Measurements from ENCODE around the gene ARHGAP10. TPM values are rescaled to one million over a fixed set of nuclear protein-coding genes. Genes with fewer than 3 reads are reported as not detected.

ARHGAP10 gene
- total and polyA plus RNA-seq, 10 of the 15 experiments (the other 5 are each of a cell fraction or from before 2014, with no cell fraction given): 1.3 to 25.8 (median 17.2) TPM

DNA sequence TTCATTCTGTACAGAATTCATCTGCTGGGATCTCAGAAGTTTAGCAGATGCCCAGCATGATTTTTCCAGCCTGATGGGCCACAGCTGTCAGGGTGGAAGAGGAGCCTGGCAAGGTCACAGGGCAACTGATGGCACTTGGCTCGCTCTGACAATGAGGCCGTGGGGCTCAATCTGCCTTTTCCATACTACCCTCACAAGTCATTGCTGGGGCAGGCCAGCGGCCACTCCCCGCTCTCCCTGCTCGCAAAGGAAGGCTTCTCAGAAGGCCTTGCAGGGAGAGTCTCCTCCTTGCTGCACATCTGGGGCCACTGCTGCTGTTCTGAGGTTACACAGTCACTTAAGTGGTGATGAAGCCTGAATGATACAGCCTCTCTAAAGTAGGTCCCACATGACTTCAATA is 361.2 kb downstream of the ARHGAP10 start:
- ATAC-seq: no peak
- no peak for DNase-seq (ENCODE audit: low read depth, low spot score)
- no peak overlapping the region for H3K27ac ChIP-seq (ENCODE audit: control insufficient read depth, insufficient read depth)
- WGBS (ENCODE audit: insufficient coverage, insufficient replicate concordance, low lambda C conversion rate, missing lambda C conversion rate): 55% methylated on average over 5 of the region's 5 CpGs
- BruUV-seq (replicated peaks): no TSS peak
- no peak for FAIRE-seq
- CTCF ChIA-PET: no interaction called here
- no peaks in the 10 kb centered on the region for H4K20me1 ChIP-seq (ENCODE audit: control insufficient read depth, insufficient read depth)
- H3K27me3 ChIP-seq (replicated peaks in 1 of 2; ENCODE audit: control insufficient read depth in 2 of 2, insufficient read depth in 2 of 2, low read length in 1 of 2): no peaks in the 10 kb centered on the region
- intact Hi-C loops (cut with micrococcal nuclease; ENCODE audit: unreplicated experiment) (no loop called here), in situ Hi-C loops (cut with MboI) (no loop called here)
- no peak overlapping the region for H2AFZ ChIP-seq (ENCODE audit: control insufficient read depth, low read depth, low read length)
- POLR2A ChIA-PET: interaction anchor here (0.8 kb wide), 1 partner anchor 16 kb away, joined by 3 read pairs; no protein-coding TSS in a partner anchor
- SMC1A ChIA-PET (ENCODE audit: uncharacterized antibody, unreplicated experiment): no interaction called here
- no peak overlapping the region for H3K9ac ChIP-seq (ENCODE audit: control insufficient read depth, insufficient read depth, low read length)
- H3K9me3 ChIP-seq (replicated peaks; ENCODE audit: control insufficient read depth, insufficient read depth, low read length): no peaks in the 10 kb centered on the region
- H3K36me3 ChIP-seq (ENCODE audit: control insufficient read depth in 2 of 2, insufficient read depth in 2 of 2, low read length in 1 of 2): no peaks in the 10 kb centered on the region
- no peaks in the 10 kb centered on the region for H3K79me2 ChIP-seq (ENCODE audit: control insufficient read depth, insufficient read depth, low read length)
- RAD21 ChIA-PET (ENCODE audit: unreplicated experiment): no interaction called here
- no peak overlapping the region for H3K4me2 ChIP-seq (ENCODE audit: control insufficient read depth, insufficient read depth)
- no peak overlapping the region for H3K4me3 ChIP-seq
- no peaks in the 10 kb centered on the region for H3K4me1 ChIP-seq (ENCODE audit: control insufficient read depth, insufficient read depth, low read length)
- TF ChIP-seq NR2C2 (IDR thresholded peaks at IDR 0.05; ENCODE audit: borderline replicate concordance, control insufficient read depth, insufficient read length, low read depth): no peak
- no peak for TF ChIP-seq IKZF2 (IDR thresholded peaks at IDR 0.05)
- TF ChIP-seq, protein P1, sequence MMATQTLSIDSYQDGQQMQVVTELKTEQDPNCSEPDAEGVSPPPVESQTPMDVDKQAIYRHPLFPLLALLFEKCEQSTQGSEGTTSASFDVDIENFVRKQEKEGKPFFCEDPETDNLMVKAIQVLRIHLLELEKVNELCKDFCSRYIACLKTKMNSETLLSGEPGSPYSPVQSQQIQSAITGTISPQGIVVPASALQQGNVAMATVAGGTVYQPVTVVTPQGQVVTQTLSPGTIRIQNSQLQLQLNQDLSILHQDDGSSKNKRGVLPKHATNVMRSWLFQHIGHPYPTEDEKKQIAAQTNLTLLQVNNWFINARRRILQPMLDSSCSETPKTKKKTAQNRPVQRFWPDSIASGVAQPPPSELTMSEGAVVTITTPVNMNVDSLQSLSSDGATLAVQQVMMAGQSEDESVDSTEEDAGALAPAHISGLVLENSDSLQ (IDR thresholded peaks at IDR 0.05): no peak
- TF ChIP-seq, protein P2, sequence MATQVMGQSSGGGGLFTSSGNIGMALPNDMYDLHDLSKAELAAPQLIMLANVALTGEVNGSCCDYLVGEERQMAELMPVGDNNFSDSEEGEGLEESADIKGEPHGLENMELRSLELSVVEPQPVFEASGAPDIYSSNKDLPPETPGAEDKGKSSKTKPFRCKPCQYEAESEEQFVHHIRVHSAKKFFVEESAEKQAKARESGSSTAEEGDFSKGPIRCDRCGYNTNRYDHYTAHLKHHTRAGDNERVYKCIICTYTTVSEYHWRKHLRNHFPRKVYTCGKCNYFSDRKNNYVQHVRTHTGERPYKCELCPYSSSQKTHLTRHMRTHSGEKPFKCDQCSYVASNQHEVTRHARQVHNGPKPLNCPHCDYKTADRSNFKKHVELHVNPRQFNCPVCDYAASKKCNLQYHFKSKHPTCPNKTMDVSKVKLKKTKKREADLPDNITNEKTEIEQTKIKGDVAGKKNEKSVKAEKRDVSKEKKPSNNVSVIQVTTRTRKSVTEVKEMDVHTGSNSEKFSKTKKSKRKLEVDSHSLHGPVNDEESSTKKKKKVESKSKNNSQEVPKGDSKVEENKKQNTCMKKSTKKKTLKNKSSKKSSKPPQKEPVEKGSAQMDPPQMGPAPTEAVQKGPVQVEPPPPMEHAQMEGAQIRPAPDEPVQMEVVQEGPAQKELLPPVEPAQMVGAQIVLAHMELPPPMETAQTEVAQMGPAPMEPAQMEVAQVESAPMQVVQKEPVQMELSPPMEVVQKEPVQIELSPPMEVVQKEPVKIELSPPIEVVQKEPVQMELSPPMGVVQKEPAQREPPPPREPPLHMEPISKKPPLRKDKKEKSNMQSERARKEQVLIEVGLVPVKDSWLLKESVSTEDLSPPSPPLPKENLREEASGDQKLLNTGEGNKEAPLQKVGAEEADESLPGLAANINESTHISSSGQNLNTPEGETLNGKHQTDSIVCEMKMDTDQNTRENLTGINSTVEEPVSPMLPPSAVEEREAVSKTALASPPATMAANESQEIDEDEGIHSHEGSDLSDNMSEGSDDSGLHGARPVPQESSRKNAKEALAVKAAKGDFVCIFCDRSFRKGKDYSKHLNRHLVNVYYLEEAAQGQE (IDR thresholded peaks at IDR 0.05; ENCODE audit: low read depth, low read length): no peak
- TF ChIP-seq WRNIP1 (IDR thresholded peaks at IDR 0.05; ENCODE audit: borderline replicate concordance, low read depth, low read length): no peak
- TF ChIP-seq, protein P3, sequence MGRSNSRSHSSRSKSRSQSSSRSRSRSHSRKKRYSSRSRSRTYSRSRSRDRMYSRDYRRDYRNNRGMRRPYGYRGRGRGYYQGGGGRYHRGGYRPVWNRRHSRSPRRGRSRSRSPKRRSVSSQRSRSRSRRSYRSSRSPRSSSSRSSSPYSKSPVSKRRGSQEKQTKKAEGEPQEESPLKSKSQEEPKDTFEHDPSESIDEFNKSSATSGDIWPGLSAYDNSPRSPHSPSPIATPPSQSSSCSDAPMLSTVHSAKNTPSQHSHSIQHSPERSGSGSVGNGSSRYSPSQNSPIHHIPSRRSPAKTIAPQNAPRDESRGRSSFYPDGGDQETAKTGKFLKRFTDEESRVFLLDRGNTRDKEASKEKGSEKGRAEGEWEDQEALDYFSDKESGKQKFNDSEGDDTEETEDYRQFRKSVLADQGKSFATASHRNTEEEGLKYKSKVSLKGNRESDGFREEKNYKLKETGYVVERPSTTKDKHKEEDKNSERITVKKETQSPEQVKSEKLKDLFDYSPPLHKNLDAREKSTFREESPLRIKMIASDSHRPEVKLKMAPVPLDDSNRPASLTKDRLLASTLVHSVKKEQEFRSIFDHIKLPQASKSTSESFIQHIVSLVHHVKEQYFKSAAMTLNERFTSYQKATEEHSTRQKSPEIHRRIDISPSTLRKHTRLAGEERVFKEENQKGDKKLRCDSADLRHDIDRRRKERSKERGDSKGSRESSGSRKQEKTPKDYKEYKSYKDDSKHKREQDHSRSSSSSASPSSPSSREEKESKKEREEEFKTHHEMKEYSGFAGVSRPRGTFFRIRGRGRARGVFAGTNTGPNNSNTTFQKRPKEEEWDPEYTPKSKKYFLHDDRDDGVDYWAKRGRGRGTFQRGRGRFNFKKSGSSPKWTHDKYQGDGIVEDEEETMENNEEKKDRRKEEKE (IDR thresholded peaks at IDR 0.05): no peak
- TF ChIP-seq NR2F1 (conservative IDR thresholded peaks at IDR 0.05): no peak
- TF ChIP-seq RUNX3 (IDR thresholded peaks at IDR 0.05; ENCODE audit: low read length): no peak
- no peak for TF ChIP-seq RELA (IDR thresholded peaks at IDR 0.05; ENCODE audit: borderline replicate concordance, partially characterized antibody)
- TF ChIP-seq CBX5 (IDR thresholded peaks at IDR 0.05; ENCODE audit: low read depth): no peak
- no peak for TF ChIP-seq SP1 (IDR thresholded peaks at IDR 0.05; ENCODE audit: low read depth, low read length)

All from GM12878 (cell line).